Right lobe of liver (tissue), 6 donors: ENCODE data around the gene ZBTB12. TPM values are rescaled to one million over a fixed set of nuclear protein-coding genes. Genes with fewer than 3 reads are reported as not detected.

ENCODE experiments used
- ATAC-seq, 4 donors: fragments of 200-7000 bp; cut with Tn5 transposase; one replicate each; pipeline ENCODE4 v1.9.1; 2020; ENCODE audit warnings: mild to moderate bottlenecking in 4 of 4, moderate library complexity in 4 of 4
- DNase-seq, 3 donors: peaks; one replicate each; pipeline ENCODE4 v3.0.0-alpha.2; 2020
- H3K27ac ChIP-seq, 3 donors: fragments of 200-600 bp; one replicate each; pipeline ENCODE4 v1.8.0; 2022
- H3K27me3 ChIP-seq, 2 donors: fragments of 200-600 bp; one replicate each; pipeline ENCODE4 v1.8.0; 2022
- H3K36me3 ChIP-seq, 4 donors: fragments of 200-600 bp; sonication (generic) in 1 of 4; one replicate each; pipeline versions ENCODE4 v1.5.1 to v1.8.0; 2017 to 2022; ENCODE audit warnings: control low read depth in 1 of 4
- H3K4me1 ChIP-seq, 4 donors: fragments of 200-600 bp; sonication (generic) in 1 of 4; one replicate each; pipeline versions ENCODE4 v1.5.1 to v1.8.0; 2017 to 2022; ENCODE audit warnings: control low read depth in 1 of 4
- H3K4me3 ChIP-seq, 3 donors: fragments of 200-600 bp; one replicate each; pipeline ENCODE4 v1.8.0; 2022
- H3K9me3 ChIP-seq, 4 donors: fragments of 200-600 bp; sonication (generic) in 1 of 4; one replicate each; pipeline versions ENCODE4 v1.5.1 to v1.8.0; 2017 to 2022; ENCODE audit warnings: control low read depth in 1 of 4
- CTCF ChIP-seq, 4 donors: fragments of 200-600 bp in 3 of 4; fragments of 450-650 bp in 1 of 4; IDR thresholded peaks; one replicate each; pipeline versions ENCODE4 v1.5.1 to v1.8.0; 2016 to 2022; ENCODE audit warnings: antibody characterized with exemption in 4 of 4, mild to moderate bottlenecking in 2 of 4
- POLR2A ChIP-seq: fragments of 450-650 bp; IDR thresholded peaks from one replicate; pipeline ENCODE4 v1.6.1; 2017; ENCODE audit warnings: antibody characterized with exemption, mild to moderate bottlenecking
- WGBS: methylation state at CpG from one replicate; pipeline ENCODE4 v1.1.6; 2018; ENCODE audit warnings: low coverage, low lambda C conversion rate; ENCODE audit not compliant: insufficient coverage; ENCODE audit errors: missing lambda C conversion rate; 5-methylcytosine and 5-hydroxymethylcytosine counted together
- intact Hi-C, 2 donors: fragments of 100-400 bp; cut with DNase I; formaldehyde crosslinking; loops; one replicate each; pipeline versions ENCODE4 v1.11.2 to v1.14.1; 2022
- total RNA-seq, 6 experiments: library from RNA; depleted of rRNA in 2 of 6; stranded (reverse); fragments of >200 nt in 2 of 6; fragmentation: NEBNext Ultra II Directional in 3 of 6; extraction: Animal tissue kit (Norgen Biotek cat#: 25700) in 3 of 6; gene quantifications; one replicate each; pipeline versions ENCODE4 v1.1.0 to v1.2.4, GENCODE V29; 2016 to 2023
- donor health status: DM: no; HTN: yes; CAD: no.
- donor health status: DM: no; HTN: no; CAD: no.
- donor health status: DM: no; HTN: no; CAD: no.
- donor health status: DM: no; HTN: yes; CAD: no.
- donor health status: DM: no; HTN: yes; CAD: no.

Gene ZBTB12
- total RNA-seq, 6 experiments from 2014 or later = 0.25 to 0.82 (median 0.51) TPM; not detected in 1

GRCh38 chr6:31901415-31901952, 402 bp downstream of the ZBTB12 start:
- H3K9me3 ChIP-seq = no peaks in the 10 kb centered on the region
- H3K4me3 ChIP-seq = peak overlapping the region; percentile 31 to 61 (median 60)
- peaks cover 0 to 19% (median 0%) of the 10 kb centered on the region in 4 donors for H3K4me1 ChIP-seq
- ATAC-seq (peak; percentile 21 to 47 (median 32)), DNase-seq (peak; percentile 71 to 75 (median 73))
- peak overlapping the region; percentile 22 to 69 (median 62) for H3K27ac ChIP-seq
- no peaks in the 10 kb centered on the region for H3K36me3 ChIP-seq
- H3K27me3 ChIP-seq = no peaks in the 10 kb centered on the region
- TF ChIP-seq POLR2A = no peak
- no peak for TF ChIP-seq CTCF (IDR thresholded peaks at IDR 0.05)
- 3% methylated on average over 26 of the region's 45 CpGs for WGBS
- intact Hi-C loops = loop anchor here in 1 of 2 donors (10.0 kb wide), 1 partner anchor 53 kb away; the partner anchor contains the start of genes NELFE and SKIC2

- peak overlapping the region; percentile 31 to 61 (median 60) for H3K4me3 ChIP-seq
- TF ChIP-seq POLR2A = no peak
- TF ChIP-seq CTCF (IDR thresholded peaks at IDR 0.05) = no peak
- no peaks in the 10 kb centered on the region for H3K27me3 ChIP-seq
- ATAC-seq (peak in 1 of 4 donors; percentile 1), DNase-seq (peak in 2 of 3 donors; percentile 42 to 61)
- intact Hi-C loops = loop anchor here in 1 of 2 donors (10.0 kb wide), 1 partner anchor 54 kb away; the partner anchor contains the start of genes NELFE and SKIC2
- no peaks in the 10 kb centered on the region for H3K9me3 ChIP-seq
- 31% methylated on average over 6 of the region's 29 CpGs for WGBS
- peaks cover 0 to 19% (median 0%) of the 10 kb centered on the region in 4 donors for H3K4me1 ChIP-seq
- H3K27ac ChIP-seq = peak overlapping the region; percentile 3 to 69 (median 19)
- H3K36me3 ChIP-seq = no peaks in the 10 kb centered on the region
Observed at GRCh38 chr6:31900917-31901414, 920 bp downstream of the ZBTB12 start.

GRCh38 chr6:31899882-31900722, 1.8 kb downstream of the ZBTB12 start:
- Histone ChIP-seq H3K36me3 (no peaks in the 10 kb centered on the region), H3K27me3 (no peaks in the 10 kb centered on the region), H3K4me3 (no peak overlapping the region), H3K27ac (no peak overlapping the region), H3K4me1 (peaks cover 0 to 19% (median 0%) of the 10 kb centered on the region in 4 donors), H3K9me3 (no peaks in the 10 kb centered on the region)
- intact Hi-C loops = loop anchor here in 1 of 2 donors (10.0 kb wide), 1 partner anchor 55 kb away; the partner anchor contains the start of genes NELFE and SKIC2
- WGBS = 86% methylated on average over 13 of the region's 49 CpGs
- TF ChIP-seq POLR2A = no peak
- no peak for TF ChIP-seq CTCF (IDR thresholded peaks at IDR 0.05)
- DNase-seq = peak in 1 of 3 donors; percentile 46
- ATAC-seq = no peak

- TF ChIP-seq POLR2A (no peak), CTCF (IDR thresholded peaks at IDR 0.05) (no peak)
- Histone ChIP-seq H3K27ac (no peak overlapping the region), H3K36me3 (peaks cover 0 to 8% (median 0%) of the 10 kb centered on the region in 4 donors), H3K9me3 (no peaks in the 10 kb centered on the region), H3K27me3 (no peaks in the 10 kb centered on the region), H3K4me1 (peaks cover 0 to 19% (median 0%) of the 10 kb centered on the region in 4 donors), H3K4me3 (no peak overlapping the region)
- 62% methylated on average over 5 of the region's 5 CpGs for WGBS
- DNase-seq (no peak), ATAC-seq (no peak)
- intact Hi-C loops = no loop called here
Observed at GRCh38 chr6:31899215-31899614, 2.7 kb downstream of the ZBTB12 start.
